ENCODE measurements around the gene TMX4.

Gene TMX4

GRCh38 chr20:8012724-8013123, 6.8 kb downstream of the TMX4 start:
- DNase-seq: no peak

GRCh38 chr20:8008733-8009132, 10.8 kb downstream of the TMX4 start:
- DNase-seq: no peak

DNA sequence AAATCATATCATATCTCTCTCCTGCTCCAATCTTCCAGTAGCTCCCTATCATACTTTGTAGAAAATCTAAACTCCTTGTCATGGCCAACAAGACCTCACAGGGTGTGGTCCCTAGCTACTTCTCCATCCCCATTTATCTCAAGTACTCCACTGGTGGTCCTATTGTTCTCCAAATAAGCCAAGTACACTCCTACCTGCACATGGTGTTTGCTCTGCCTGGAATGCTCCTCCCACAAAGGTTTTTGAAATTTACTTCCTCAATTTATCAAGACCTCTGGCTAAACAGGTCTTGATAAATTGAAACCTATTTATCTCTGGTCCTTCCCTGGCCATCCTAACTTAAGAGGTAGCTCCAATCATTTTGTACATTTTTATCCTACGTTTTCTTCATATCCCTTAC, 12.1 kb downstream of the TMX4 start:
- no peak for DNase-seq

- no peak for DNase-seq
These were observed 13.8 kb downstream of the TMX4 start for GRCh38 chr20:8005575-8006366.

- DNase-seq: no peak
These were observed 14.5 kb downstream of the TMX4 start for GRCh38 chr20:8005033-8005432.

DNA sequence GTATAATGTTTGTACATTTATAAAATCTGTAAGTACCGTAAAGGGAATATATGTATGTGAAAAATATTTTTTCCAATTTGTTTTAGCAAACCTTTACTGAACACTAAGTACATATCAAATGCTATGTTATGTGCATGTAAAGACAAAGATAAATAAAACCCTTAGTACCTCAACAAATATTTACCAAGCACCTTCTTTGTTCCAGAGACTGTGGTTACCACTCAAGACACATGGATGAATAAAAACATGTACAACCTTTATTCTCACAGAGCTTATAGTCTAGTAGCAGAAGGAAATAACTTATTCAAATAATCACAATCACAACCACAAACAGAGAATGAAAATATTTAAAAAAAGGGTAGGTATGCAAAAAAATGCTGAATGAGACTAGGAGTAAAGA, 17.5 kb downstream of the TMX4 start:
- no peak for DNase-seq

GRCh38 chr20:8000796-8001195, 18.8 kb downstream of the TMX4 start:
- no peak for DNase-seq

DNA sequence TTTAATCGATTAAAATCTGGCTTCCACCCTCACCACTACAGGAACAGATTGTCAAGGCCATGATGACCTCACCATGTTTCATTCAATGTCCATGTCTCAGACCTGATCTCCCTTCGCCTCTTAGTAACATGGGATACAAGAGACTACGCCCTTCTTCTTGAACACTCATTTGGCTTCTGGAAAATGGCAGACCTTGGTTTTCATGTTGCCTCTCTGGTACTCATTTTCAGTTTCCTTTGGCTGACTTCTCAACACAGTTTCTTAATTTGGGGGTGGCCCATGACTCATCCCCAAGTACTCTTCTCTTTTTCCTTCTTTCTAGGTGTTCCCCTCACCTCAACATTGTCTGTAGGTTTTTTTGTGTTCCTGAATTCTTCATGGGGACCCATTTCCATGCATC, 22.7 kb downstream of the TMX4 start:
- no peak for DNase-seq

DNA sequence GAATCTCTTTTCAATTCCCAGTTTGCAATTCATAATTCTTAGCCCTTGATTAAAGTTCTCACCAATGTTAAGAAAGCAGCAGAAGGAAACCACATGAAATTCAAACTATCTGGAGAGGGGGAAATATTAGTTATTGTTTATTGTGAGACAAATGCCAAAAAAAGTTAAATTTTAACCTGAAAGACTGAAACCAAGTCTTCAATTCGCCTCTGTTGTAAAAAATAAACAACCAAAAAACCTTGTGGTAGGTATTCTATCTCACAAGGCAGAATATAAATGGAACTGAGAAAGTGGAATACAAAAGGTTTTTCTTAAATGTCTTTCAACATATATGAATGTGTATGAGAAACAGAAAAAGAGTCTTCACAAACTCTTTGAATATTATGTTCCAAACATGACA, 24.8 kb downstream of the TMX4 start:
- no peak for DNase-seq

DNA sequence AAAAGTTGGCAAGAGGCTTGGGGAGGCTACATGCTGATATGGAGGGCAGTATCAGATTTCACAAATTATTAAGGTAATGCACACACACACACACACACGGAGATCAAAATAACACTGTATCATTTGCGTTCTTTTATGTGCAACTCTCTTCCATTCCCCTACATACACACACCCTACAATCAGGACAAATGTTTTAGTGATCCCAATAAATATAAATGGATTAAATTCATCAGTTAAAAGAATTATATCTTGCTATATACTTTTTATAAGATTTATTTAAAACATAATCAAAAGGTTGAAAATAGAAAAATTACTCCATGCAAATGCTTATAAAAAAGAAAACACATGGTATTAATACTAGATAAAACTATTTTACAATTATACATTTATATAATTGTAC, 25.9 kb downstream of the TMX4 start:
- DNase-seq: no peak

DNA sequence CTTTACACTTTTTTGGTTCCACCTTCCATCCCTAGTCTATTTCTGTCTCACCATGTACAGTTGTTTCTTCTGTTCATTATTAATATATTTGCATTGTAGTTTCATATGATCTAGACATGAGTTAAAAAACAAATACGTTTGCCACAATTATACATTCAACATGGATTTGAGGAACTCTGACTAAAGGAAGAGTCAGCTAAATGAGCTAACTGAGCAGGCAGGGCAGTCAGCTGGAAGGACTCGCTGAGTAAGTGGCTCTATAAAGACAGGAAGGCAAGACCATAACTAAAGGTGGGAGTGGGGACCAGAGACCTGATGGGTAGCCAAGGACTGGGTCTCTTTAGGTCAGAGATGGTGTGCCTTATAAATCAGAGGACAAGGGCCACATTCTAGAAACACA, 26.3 kb downstream of the TMX4 start:
- DNase-seq: no peak

- no peak for DNase-seq
These were observed 29.2 kb downstream of the TMX4 start for GRCh38 chr20:7990385-7990784.

GRCh38 chr20:7989379-7989778, 30.2 kb downstream of the TMX4 start:
- no peak for DNase-seq

GRCh38 chr20:7985916-7986315, 33.6 kb downstream of the TMX4 start:
- no peak for DNase-seq

DNA sequence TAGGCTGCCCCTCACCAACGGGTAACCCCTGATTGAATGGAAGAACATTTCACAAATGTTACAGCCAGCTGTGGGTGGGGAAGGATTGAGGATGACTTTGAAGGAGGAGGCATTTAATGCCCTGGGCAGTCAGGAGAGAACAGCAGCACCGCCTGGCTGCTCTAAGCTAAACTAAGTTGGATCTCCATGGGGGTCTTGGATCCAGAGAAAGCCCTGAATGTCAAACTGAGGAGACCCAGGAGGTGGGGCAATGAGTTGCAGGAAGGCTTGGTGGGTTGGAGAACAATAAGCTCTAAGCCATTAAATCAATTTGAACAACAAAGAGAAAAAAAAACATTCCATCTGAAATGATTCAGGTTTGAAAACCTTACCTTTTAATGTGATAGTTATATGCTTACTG, 35.4 kb downstream of the TMX4 start:
- DNase-seq: no peak

DNA sequence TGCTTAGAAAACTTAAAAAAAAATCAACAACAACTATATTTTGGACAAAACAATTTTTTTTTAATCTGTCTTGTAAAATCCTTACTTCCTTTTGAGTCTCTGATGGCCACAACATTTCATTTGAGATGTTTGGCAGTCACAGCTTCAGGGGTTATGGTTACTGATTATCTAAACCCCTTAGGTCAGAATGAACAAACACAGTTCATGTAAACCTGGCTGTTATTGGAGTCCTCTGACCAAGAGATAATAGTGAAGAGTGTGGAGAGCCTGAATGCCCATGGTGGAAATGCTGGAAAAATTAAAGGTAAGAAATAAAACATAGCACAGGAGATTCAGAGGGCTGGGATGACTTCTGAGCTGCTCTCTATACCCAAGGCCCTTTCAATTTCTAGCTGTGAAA, 38.2 kb downstream of the TMX4 start:
- no peak for DNase-seq

GRCh38 chr20:7980332-7981046, 39.1 kb downstream of the TMX4 start:
- DNase-seq: no peak

DNA sequence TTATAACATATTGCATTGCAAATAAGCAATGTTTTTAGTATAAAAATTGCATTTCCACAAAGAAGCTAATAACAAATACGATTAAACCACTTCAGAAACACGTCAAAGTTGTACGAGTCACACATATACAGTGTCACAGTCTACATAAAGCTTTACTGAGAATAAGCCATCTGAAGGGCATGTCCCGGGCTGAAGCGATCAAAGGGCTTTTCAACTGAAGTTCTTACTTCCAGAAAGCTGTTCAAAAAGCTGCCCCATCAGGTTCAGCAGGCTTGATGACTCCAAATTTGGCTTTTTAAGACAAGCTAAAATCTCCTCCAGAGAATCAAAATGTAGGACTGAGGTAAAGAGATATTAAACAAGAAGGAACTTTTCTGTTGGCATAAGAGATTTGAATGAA, 41.9 kb downstream of the TMX4 start:
- no peak for DNase-seq

GRCh38 chr20:7975851-7976414, 43.6 kb downstream of the TMX4 start:
- DNase-seq: no peak

GRCh38 chr20:7974785-7975435, 44.7 kb downstream of the TMX4 start:
- no peak for DNase-seq

DNA sequence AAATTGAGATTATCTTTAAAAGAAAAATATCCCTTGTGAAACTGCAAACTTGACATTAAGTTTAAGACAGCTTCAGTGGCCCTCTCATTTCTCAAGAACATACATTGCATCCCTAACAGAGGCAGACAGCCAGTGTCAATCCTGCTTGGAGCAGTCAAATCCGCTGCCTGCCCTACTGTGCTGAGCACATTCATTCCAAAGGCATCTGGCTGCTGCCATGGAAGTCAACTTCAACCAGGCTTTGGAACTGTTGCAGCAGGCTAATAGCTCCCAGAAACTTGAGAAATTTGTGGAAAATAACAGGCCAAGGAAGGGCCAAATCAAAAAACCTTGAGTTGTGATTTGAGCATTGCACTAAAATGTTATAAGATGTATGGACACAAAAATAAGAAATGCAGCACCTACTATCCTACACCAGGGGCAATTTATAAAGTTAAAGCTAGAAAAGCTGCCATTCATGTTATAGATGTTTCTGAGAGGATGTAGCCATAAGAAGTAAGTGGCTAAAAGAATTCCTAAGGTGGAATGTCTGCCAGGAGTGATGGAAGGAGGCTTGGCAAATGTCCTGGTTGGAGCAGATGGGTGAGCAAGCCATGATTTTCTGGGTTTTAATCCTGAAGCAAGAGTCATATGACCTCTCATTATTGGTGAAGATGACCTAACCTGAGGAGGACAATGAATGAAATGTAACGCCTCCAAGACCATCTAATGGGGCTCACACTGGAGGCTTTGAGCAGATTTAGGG, 47.9 kb downstream of the TMX4 start:
- DNase-seq: no peak

GRCh38 chr20:7967199-7967844, 52.2 kb downstream of the TMX4 start:
- DNase-seq: no peak

DNA sequence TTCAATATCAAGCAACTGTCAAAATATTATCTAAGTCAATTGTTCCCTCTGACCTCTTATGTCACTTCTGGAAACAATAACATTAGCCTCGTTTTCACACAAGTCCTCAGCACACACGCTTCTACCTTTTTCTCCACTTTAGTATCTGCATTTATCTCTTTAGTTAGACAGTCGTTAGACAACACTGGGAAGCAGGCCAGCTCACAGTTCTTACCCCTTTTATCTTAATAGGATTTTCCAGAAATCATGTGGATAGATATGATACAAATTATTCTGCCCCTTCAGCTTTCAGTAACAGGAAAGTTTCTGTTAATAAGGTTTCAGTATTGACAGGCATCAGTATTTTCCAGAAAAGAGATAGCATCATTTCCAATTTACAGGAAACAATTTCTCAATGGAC, 53.4 kb downstream of the TMX4 start:
- no peak for DNase-seq

Data from stimulated activated CD4-positive, alpha-beta T cell treated with anti-CD3 and anti-CD28 coated beads, Interleukin-4, amount 100 ng/mL, for 24 hours (primary cell).